Daoy (cell line): ENCODE data around the gene PCNX3. TPM values are rescaled to one million over a fixed set of nuclear protein-coding genes. Genes with fewer than 3 reads are reported as not detected.

Experiments
- total RNA-seq: library from RNA; depleted of rRNA; stranded (reverse); fragments of >200 nt; shearing (Covaris generic); gene quantifications from 2 replicates; pipeline ENCODE4 v1.2.3, GENCODE V29; 2014; rRNA removed

PCNX3 gene
- total RNA-seq, 1 experiment from 2014 or later = 16.2 TPM

Other genes starting within 250 kb of the PCNX3 start
- 0.23 TPM in 1 of 2 replicates, not detected in the other for gene SLC25A45, start 233.1 kb upstream of the PCNX3 start, total RNA-seq
- gene FRMD8, start 229.1 kb upstream of the PCNX3 start, total RNA-seq = 48.9 and 62.3 TPM in 2 replicates
- gene NEAT1, start 193.0 kb upstream of the PCNX3 start, total RNA-seq = 1.8 and 2.6 TPM in 2 replicates
- gene MALAT1, start 116.7 kb upstream of the PCNX3 start, total RNA-seq = 452 and 478 TPM in 2 replicates
- gene SCYL1, start 90.7 kb upstream of the PCNX3 start, total RNA-seq = 69.4 and 84.5 TPM in 2 replicates
- gene LTBP3, start 57.4 kb upstream of the PCNX3 start, total RNA-seq = 31.0 and 49.4 TPM in 2 replicates
- gene ZNRD2, start 45.3 kb upstream of the PCNX3 start, total RNA-seq = 77.3 and 117 TPM in 2 replicates
- 23.7 and 30.2 TPM in 2 replicates for gene FAM89B, start 43.2 kb upstream of the PCNX3 start, total RNA-seq
- 30.9 and 34.2 TPM in 2 replicates for gene EHBP1L1, start 39.7 kb upstream of the PCNX3 start, total RNA-seq
- not detected in 2 replicates for gene KCNK7, start 20.0 kb upstream of the PCNX3 start, total RNA-seq
- gene MAP3K11, start 1.6 kb upstream of the PCNX3 start, total RNA-seq = 16.6 and 22.4 TPM in 2 replicates
- gene SIPA1, start 22.3 kb downstream of the PCNX3 start, total RNA-seq = 11.1 and 12.6 TPM in 2 replicates
- gene RELA, start 47.1 kb downstream of the PCNX3 start, total RNA-seq = 14.9 and 19.7 TPM in 2 replicates
- 59.4 and 66.9 TPM in 2 replicates for gene KAT5, start 96.5 kb downstream of the PCNX3 start, total RNA-seq
- 61.2 and 80.5 TPM in 2 replicates for gene RNASEH2C, start 105.0 kb downstream of the PCNX3 start, total RNA-seq
- 10.7 and 13.0 TPM in 2 replicates for gene AP5B1, start 165.2 kb downstream of the PCNX3 start, total RNA-seq
- not detected in 2 replicates for gene OVOL1, start 171.3 kb downstream of the PCNX3 start, total RNA-seq
- 0.39 TPM in 1 of 2 replicates, not detected in the other for gene SNX32, start 218.2 kb downstream of the PCNX3 start, total RNA-seq
- gene CFL1, start 242.4 kb downstream of the PCNX3 start, total RNA-seq = 1,524 and 1,831 TPM in 2 replicates
- 54.9 and 63.1 TPM in 2 replicates for gene MUS81, start 244.7 kb downstream of the PCNX3 start, total RNA-seq